COR-L47 (cell line): ENCODE measurements around the gene SIGLEC7.

ENCODE experiments used
- DNase-seq: peaks from one replicate; lab custom pipeline; 2025; lab: John Stamatoyannopoulos, UW

Gene SIGLEC7

DNA sequence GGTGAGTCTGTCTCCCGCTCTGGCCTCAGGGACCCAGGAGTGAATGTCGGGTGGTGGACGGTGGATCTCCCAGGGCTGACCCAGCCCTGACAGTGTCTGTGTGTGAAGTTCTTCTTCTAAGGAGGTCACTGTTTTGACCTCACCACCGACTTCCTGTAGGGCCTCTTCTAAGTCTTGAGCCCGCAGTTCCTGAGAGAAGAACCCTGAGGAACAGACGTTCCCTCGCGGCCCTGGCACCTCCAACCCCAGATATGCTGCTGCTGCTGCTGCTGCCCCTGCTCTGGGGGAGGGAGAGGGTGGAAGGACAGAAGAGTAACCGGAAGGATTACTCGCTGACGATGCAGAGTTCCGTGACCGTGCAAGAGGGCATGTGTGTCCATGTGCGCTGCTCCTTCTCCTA lies at the start of gene SIGLEC7:
TSS of gene SIGLEC7 (plus strand) at position 183 of the 400 bp plus-strand sequence. CDS start at position 252, 69 bp downstream.
- DNase-seq = no peak

DNA sequence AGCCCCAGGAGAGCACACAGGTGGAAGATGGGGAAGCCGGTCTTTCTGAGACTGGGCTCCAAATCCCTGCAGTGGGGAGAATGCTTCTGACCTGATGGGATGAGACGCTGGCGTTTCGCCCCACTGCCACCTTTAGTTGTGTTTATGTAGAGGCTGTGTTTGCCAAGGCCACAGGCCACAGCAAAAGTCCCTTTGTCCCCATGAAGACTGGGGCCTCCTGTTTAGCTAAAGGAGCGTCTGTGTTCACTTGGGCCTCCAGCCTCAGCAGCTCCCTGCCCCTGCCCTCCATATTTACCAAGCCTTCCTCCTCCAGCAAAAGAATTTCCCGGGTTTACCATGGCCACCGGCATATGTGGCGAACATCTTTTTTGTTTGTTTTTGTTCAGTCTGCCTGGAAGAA lies 49.0 kb upstream of the SIGLEC7 start:
- DNase-seq = no peak

DNA sequence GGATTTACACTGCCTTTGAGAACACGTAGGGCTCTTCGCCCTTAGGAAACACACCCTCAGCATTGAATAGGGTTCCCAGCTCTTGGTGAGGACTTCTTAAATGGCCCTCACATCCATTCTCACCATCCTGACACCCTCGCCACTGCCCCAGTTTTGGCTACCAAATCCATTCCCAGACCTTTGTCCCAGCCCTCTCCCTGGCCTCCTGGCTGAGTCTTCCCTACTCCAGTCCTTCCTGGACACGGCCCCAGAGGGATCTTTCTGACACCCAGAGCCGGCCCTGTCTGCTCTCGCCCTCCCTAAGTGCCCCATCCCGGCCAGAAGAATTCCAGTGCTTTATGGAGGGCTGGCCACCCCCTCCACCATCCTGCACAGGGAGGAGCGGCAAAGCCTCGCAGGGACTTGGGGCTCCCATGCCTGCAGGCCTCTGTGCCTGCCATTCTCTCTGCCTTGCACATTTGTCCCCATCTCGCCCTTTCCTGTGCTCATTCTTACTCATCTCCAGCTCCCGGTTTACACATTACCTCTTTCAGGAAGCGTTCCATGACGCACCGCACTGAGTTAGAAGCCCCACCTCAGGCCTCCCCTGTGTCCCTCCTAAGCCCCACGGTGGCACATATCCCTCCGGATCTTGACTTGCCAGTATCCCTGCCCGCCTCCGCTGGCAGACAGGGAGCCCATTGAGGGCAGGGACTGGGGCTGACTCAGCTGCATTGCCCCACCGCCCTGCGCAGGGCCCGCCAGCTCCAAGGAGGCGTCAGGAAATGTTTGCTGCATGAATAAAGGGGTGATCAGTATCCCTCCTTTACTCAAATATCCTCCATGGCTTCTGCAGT lies 48.4 kb upstream of the SIGLEC7 start:
- no peak for DNase-seq

DNA sequence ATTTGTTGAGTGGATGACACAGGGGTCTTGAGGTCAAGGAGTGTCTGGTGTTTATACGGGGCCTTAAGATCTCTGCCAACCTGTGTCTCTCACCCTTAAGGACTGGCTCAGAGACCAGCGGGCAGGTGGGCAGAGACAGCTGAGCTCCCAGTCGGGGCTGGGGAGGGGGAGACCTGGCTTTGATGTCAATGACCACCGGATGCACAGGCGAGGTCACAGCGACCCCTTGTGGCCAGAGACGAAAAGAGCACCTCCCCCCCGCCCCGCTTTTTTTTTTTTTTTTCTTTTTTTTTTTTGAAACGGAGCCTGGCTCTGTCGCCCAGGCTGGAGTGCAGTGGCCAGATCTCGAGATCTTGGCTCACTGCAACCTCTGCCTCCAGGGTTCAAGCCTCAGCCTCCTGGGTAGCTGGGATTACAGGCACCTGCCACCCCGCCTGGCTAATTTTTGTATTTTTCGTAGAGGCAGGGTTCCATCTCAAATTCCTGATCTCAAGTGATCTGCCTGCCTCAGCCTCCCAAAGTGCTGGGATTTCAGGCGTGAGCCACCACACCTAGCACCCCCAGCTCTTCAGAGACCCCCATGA lies 47.3 kb upstream of the SIGLEC7 start:
- peak; percentile 6 for DNase-seq

DNA sequence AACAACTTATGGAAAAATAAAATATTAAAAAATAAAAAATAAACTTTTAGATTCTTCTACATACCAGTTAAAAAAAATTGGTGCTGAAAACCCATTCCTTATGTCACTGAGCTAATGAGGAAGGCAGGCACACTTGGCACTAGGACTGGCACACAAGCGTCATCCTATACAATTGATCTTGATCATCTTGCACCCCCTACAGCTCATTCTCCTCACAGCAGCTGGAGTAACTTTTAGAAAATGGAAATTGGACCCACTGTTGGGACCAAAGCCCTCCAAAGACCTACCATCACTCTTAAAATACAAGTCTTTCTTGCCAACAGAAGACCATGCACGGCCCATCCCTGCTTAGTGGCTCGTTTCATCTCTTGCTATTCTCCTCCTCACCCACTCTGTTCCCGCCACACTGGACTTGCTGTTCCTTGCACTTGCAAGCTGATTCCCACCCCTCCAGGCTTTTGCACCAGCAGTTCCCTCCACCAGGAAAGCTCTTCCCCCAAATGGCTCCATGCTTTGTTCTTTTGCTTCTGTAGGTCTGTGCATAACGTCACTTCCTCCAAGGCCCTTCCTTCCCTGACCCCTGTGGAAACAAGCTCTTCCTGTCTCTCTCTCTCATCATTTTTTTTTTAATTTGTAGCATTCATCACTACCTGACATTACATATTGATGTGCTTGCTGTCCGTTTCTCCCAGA lies 45.5 kb upstream of the SIGLEC7 start:
- peak; percentile 19 for DNase-seq

DNA sequence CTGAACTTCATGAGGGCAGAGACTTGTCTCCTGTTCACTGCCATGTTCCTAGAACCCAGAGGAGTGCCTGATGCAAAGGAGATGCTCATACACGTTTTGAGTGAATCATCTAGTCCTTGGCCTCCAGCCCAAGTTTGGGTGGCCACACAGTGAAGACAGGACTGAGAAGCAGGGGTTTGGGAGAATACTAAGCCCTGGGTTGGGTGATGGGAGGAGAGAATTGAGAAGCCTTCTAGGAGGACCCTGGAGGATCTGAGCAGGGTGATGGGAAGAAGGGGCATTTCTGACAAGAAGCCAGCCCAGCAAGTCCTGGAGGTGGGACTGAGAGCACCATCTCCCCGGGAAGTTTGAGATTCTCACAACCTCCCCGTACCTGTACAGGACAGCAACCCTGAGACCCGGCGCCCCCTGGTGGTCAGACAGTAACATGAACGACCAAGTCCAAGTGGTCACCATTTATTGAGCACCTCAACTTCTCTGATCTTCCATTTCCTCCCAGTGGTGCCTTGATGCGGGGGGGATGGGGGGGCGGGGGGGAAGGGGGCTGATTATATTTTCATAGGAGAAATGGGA lies 44.8 kb upstream of the SIGLEC7 start:
- peak; percentile 28 for DNase-seq

DNA sequence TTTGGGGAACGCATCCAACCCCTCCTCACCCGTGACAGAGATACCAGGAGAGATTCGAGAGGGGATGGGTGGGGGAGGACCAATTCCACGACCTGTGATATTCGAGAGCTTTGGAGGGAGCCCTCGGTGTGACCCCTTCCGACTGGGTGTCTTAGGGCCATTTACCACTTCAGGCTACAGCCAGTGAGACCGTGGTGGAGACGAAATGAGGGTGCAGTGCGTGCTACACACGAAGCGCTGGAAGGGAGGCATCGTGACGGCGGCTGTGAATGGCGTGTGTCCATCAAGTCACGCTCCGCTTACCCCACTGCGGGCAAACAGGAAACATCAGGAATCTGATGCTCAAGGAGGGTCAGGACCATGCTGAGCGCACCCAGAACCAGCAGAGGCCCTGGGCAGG lies 44.3 kb upstream of the SIGLEC7 start:
- no peak for DNase-seq

DNA sequence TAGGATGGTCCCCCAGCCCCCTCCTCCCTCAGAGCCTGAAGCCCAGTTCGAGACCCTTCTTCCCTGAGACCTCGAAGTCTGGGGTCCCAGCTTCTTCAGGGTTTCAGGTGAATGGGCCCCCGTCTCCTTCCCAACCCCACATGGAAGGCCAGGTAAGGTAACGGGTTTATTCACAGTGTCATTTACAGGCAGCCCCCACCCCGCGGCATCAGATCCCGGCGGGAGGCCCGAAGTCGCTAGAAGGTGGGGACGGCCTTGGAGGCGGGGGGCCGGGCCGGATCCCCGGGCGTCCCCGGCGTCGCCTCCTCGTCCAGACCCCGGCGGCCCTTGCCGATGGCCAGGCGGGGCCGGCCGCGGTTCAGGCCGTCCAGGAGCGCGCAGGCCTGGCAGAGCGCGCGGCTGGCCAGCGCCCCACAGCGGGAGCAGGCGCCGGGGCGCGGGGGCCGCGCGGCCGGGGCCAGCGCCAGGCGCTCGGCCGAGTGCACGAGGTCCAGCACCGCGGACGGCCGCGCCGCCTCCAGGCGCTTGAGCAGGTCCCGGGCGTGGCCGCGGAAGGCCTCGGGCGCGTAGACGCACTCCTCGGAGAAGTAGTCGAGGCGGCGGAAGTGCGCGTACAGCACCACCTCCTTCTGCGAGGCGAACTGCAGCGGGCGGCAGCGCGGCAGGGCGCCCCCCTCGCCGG lies 43.6 kb upstream of the SIGLEC7 start:
- DNase-seq = no peak

DNA sequence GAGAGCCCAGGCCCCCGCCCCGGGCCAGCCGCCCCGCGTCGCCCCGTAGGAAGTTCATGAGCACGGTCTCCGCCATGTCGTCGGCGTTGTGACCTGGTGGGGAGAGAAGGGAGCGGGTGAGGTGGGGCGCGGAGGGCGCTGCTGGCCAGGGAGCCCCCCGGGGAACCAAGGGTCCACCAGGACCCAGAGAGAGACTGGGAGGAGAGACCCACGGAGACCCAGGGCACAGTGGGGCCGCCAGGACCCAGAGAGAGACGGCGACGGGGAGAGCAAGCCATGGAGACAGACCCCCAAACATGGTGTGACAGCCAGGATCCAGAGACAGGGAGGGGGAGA lies 43.1 kb upstream of the SIGLEC7 start:
- DNase-seq = no peak

DNA sequence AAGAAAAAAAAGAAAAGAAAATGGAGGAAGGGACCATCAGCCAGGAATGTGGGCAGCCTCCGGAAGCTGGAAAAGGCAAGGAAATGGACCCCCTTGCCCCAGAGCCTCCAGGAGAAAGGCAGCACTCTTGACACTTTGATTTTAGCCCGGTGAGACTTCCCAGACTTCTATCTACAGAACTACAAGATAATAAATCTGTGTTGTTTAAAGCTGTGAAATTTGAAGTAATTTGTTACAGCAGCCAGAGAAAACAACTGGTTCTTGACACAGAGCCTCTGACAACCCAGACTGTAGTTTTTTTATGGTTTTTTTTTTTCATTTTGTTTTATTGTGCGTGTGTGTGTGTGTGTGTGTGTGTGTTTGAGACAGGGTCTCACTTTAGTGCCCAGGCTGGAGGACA lies 41.5 kb upstream of the SIGLEC7 start:
- no peak for DNase-seq

DNA sequence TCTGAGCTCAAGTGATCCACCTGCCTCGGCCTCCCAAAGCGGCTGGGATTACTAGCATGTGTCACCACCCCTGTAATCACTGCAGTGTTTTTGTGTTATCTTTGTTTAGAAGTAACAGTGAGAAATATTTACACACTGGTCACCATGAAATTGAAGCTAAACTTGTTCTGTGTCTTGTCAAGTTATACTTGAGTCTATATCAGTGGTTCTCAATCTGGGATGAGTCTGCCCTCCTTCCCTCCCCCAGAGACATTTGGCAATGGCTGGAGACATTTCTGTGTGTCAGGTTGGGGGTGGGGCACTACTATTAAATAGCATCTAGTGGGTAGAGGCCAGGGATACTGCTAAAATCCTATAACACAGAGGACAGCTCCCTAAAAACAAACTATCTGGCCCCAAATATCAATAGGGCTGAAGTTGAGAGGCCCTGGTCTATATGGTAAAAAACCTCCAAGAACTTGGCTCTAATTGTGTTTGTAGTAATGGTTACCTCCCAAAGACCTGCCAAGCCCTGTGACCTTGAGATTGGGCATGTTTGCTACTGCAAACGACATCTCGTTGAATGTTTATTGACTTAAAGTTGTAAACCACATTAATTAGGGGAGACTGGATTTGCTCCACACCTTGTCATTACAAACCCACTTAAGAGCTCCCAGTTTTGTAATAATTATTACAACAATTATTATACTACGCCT lies 40.8 kb upstream of the SIGLEC7 start:
- DNase-seq = no peak

DNA sequence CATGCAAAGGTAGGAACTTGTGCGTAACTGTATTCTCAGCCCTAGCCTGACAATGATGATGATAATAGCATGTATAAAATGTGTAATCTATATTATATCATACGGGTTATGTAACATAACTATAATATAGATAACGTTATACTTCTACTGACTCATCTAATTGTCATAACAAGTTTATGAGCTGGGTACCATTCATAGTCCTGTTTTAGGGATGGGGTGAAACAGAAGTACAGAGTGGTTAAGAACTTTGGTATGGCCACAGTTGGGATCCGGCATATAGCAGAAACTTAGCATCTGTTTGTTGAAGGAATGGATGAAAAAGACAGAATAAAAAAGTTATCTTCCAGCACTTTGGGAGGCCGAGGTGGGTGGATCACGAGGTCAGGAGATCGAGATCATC lies 39.1 kb upstream of the SIGLEC7 start:
- DNase-seq = no peak

DNA sequence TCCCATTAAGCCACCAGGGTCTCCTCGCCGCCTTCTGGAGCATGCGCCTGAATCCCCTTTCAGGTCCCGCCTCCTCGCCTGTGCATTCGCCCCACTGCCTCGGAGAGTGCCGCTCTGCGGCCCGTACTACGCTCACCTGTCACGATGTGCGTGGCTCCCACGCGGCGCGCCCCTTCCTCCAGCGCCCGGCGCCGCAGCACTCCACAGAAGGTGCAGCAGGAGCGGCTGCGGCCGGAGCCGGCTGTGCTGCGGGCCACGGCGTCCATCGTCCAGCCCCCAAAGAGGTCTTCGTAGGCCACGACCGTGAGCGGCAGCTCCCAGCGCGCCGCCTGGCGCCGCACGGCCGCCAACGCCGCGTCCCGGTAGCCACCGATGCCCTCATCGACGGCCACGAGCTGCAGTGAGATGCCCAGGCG lies 38.2 kb upstream of the SIGLEC7 start:
- no peak for DNase-seq

DNA sequence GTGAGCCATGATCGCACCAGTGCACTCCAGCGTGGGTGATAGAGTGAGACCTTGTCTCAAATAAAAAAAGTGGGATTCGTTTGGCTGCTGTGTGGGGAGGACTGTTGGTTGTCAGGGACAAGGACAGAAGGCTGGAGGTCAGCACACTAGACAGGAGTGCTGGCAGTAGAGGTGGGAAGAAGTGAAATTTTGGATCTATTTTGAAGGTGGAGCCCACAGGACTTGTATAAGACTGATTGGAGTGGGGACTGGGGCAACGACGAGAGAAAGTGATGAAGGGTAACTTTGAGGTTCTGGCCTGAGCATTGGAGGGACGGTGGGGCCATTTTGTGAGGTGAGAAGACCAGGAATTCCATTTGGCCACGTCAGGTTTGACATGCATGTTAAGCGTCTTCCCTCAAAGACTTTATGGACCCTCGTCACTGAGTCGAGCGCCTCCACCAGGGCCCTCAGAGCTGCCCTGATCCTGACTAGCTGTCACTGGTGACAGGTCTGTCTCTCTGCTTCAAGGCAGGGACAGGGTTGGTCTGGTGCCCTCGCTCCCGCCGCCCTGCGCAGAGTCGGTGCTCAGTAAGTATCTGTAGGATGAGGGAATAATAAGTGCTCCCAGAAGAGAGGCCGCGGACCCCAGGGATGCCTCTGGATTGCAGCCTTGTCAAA lies 34.6 kb upstream of the SIGLEC7 start:
- peak; percentile 8 for DNase-seq

DNA sequence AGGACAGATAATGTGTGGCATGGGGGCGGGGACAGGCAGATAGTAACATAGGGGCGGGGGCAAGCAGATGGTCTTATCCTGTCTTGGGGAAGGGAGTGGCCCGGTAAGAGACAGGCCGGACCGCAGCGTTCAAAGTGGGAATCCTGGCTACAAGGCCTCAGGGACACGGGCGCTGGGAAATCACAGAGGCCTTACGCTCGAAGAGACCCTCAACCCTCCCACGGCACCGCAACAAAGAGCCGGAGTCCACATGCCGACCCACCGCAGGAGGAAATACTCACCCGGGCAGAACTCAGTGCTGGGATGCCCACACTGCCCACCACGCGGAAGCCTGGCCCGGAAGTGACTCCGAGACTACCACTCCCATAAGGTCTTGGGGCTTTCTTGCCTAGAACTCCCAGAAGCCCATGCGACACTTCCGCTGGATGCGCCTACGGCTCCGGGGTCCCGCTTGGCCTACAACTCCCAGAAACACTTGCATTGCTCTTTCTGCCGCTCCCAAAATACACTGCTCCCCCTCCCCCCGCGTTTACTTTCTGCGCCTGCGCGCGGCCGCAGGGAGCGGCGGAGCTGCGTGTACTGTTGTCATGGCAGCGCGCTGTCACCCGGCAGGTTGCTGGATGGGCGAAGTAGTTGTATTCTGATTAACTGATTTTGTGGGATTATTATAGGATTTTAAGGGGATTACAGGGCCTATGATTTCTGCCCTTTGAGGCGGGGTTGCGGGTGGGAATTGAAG lies 33.9 kb upstream of the SIGLEC7 start, which contains the start of gene CTU1:
TSS of gene CTU1 (minus strand) at position 344 of the 739 bp plus-strand sequence. CDS start 3,840 bp downstream, outside the sequence.
- DNase-seq = peak; percentile 97

DNA sequence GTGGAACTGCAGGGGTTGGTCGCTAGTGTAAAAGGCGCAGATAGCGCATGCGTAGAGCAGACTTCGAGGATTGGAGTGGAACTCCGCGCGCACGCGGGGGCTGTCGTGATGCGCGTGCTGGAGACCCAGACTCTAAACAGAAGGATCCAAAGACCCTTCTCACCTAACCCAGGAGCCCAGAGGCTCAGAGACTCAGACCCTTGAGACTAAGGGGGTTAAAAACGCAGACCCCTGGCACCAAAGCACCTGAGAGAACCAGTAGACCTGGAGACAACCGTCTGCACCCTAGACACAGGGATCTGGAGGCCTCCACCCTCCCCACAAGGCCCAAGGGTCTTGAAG lies 33.3 kb upstream of the SIGLEC7 start:
- DNase-seq = no peak

DNA sequence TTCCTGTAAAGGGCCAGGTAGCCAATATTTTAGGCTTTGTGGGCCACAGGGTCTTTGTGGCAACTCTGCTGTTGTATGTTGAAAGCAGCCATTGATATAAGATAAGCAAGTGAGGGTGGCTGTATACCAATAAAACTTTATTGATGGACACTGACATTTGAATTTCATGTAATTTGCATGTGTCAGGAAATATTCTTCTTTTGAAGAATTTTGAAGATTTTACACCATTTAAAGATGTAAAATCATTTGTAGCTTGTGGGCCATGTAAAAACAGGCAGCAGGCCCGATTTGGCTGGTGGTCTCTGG lies 31.5 kb upstream of the SIGLEC7 start:
- DNase-seq = no peak

DNA sequence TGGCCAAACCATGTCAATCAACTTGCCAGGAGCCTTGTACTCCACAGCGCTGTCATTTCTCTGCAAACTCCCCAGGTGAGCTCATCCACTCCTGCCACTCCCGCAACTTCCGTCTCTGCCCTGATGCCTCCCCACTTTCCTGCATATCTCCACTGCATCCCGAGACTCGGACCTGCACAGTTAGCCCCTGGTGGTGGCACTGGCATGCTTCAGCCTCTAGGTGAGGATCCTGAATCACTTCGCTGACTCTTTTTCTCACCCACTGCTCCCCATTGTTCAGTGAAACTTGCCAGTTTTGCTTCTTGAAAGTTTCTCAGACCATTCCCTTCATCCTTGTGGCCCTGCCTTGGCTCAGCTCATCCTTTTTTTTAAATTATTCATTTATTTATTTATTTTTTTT lies 30.5 kb upstream of the SIGLEC7 start:
- DNase-seq = peak; percentile 1

DNA sequence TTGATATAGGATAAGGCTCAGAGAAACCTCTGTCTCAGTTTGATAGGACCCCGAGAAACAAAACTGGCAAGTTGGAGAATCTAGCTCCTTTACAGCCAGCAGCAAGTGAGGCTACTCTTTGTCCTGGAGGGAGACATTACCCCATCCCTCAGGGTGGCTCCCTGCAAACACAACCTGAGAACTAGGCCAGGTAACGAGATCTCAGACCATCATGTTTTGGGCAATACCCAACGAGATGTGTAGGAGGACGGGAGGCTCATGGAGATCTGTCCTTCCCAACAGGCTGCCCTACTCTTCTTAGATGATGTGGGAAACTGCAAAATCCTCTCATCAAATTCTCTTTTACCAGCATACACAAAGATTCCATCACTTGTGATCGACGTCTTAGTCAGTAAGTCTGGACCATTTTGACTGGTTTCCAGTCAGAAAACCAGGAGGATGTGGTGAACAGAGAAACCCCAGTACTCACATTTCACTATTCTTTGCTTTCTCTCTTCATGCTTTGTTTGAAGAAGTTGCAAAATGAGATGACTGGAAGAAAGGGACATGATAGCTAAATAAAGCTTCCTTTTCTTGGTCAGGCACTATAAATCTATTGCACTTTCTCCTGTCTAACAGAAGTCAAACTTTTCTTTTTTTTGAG lies 27.9 kb upstream of the SIGLEC7 start:
- no peak for DNase-seq

DNA sequence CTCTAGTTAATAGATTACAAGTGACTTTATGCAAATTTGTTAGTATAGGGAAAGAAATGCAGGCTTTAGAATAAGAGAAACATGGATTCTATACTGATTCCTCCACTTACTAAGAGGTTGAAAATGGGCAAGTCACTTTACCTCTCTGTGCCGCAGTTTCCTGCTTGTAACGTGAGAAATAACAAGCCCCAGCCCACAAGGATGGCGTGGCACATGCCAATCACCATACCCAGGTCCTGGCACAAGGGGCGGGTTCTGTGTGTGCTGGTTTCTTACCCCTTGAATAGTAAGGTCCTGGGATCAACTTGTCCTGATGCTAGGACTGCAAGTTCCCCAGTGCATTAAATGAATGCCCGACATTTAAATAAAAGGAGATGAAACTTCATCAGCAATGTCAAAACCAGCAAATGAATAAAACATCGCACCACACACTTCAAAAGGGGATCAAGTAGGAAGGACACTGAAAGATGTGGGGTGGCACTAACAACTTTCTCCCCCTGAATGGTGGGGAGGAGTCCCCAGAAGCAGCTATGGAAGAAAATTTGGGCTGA lies 25.3 kb upstream of the SIGLEC7 start:
- DNase-seq = no peak
